CD4-positive, alpha-beta T cell treated with Interleukin-1 beta for 1 hour (primary cell): Measurements from ENCODE around the gene PBX3.
"Not testable (repeated sequence)": the region's sequence is repeated elsewhere in the genome, so short reads cannot be mapped to it uniquely, and the experiment has no call there.

Source experiments
- DNase-seq, 2 donors: peaks; one replicate each; pipeline ENCODE4 v3.0.0-alpha.2; 2020 to 2022

PBX3 gene

DNA sequence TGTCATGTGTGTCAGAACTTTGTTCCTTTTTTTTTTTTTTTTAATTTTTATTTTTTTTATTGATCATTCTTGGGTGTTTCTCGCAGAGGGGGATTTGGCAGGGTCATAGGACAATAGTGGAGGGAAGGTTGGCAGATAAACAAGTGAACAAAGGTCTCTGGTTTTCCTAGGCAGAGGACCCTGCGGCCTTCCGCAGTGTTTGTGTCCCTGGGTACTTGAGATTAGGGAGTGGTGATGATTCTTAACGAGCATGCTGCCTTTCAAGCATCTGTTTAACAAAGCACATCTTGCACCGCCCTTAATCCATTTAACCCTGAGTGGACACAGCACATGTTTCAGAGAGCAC lies 32.0 kb downstream of the PBX3 start:
- DNase-seq, result not testable (repeated sequence)

DNA sequence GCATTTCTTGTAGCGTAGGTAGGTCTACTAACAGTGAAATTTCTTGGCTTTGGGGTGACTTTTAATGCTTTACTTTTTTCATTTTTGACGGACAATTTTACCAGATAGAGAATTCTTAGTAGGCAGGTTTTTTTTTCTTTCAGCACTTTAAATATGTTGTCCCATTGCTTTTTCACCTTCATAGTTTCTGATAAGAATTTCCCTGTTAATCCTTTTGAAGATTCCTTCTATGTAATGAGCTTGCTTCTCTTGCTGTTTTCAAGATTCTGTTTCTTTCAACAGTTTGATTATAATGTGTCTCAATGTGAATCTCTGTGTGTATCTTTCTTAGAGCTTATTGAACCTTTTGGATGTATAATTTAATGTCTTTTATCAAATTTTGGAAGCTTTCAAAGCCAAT lies 35.5 kb downstream of the PBX3 start:
- no peak for DNase-seq

DNA sequence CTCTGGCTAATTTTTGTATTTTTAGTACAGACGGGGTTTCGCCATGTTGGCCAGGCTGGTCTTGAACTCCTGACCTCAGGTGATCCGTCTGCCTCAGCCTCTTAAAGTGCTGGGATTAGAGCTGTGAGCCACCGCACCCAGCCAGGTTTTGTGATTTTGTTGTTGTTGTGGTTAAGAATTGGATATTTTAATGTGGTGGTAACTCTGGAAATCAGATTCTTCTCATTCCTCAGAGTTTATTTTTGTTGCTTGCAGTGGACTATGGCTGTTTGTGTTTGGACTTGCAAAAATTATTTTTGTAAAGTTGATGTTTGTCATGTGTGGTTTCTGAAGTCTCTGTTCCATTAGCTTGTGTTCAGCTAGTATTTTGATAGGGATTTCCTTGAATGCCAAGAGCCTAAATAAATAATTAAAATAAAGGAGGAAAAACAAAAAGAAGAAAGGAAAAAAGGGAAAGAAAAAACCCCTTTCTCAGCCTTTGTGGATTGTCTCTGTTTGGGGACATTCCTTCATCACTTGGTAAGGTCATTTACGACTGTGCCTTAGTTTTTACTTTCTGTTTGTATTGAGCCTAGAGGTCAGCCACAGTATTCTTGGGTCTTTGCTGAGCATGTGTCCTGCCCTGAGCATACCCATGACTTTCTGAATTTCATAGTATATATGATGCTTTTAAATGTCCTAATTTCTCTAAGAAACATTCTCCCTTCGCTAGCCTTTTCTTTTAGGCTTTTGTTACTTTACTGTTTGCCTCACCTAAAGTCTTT lies 37.3 kb downstream of the PBX3 start:
- no peak for DNase-seq

DNA sequence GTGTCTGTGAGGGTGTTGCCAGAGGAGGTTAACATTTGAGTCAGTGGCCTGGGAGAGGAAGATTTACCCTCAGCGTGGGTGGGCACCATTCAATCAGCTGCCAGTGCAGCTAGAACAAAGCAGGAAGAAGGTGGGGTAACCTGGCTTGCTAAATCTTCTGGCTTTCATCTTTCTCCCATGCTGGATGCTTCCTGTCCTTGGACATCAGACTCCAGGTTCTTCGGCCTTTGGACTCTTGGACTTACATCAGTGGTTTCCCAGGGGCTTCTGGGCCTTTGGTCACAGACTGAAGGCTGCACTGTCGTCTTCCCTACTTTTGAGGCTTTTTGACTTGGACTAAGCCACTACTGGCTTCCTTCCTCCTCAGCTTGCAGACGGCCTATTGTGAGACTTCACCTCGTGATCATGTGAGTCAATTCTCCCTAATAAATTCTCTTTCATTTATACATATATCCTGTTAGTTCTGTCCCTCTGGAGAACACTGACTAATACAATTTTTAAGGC lies 38.1 kb downstream of the PBX3 start:
- DNase-seq, result peak in 1 of 2 donors; percentile 0

DNA sequence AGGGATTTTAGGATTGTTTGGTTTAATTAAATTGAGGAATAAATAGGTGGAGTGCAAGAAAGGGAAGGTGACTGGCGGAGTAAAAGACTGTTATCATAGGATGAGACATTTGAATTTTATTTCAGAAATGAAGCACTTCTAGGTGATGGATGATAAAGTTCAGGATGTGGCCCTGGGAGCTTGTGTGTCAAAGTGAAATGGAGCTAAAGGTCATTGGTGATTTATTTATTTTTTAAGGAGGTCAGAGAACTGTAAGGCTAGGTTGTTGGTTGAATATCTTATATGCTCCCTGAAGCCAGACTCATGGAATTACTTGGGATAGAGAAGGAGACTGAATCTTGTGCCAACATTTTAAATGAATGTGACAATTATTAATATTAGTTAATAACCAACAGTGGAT lies 40.5 kb downstream of the PBX3 start:
- no peak for DNase-seq

DNA sequence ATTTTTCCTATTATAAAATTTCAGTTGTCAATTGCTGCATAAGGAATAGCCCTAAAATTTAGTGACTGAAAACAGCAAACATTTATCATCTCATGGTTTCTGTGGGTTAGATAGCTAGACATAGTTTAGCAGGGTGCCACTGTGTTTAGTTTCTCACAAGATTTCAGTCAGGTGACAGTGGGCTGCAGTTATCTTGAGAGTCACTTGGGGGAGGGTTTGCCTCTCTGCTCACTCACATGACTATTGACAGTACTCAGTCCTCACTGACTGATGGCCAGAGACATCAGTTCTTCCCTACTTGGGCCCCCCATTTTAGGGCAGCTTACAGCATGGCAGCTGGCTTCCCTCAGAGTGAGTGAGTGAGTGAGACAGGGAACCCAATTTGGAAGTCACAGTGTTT lies 42.0 kb downstream of the PBX3 start:
- DNase-seq, result no peak

DNA sequence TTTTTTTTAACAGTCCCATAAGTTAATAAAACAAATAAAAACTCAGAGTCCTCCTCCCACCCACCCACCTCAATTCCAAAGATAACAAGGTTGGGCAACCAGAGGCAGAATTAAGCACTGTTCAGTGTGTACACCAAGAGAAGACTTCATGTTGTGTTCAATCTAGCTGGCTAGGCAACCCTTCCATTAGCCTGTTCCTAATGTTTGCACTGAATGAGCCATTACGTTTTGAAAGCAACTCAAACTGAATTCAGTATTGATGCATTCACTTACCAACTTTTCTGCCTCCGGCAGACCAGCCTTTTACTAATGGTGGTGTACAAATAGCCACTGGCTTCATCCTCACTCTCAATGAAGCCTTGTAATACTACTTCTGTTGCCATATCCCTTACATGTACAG lies 47.5 kb downstream of the PBX3 start:
- DNase-seq, result no peak

DNA sequence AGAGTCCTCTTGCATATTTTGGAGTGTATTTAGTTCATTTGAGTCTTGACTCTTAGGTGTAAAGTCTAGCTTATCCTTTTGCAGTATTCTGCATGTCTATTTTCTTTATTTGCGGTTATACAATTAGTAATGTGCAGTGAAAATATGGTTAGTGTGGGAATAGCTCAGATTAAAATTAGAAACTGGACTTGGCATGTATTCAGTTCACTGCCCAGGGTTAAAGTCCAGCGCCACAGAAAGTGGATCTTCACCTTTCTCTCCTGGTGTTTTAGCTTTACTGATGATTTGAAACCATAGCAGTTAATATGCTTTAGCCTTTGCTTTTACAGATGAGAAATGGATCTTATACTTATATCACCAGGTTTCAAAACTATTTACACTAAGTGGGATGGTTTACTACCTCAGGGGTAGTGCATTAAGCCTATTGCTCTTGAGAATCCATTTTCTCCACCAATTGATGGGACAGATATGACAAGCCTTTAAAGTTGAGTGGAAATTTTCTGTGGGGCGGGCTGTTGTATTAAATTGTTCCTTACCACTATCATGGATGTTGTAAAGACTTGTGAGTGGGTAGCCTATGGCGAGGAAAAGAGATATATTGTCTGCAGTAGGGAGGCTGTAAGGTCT lies 48.9 kb downstream of the PBX3 start:
- no peak for DNase-seq

DNA sequence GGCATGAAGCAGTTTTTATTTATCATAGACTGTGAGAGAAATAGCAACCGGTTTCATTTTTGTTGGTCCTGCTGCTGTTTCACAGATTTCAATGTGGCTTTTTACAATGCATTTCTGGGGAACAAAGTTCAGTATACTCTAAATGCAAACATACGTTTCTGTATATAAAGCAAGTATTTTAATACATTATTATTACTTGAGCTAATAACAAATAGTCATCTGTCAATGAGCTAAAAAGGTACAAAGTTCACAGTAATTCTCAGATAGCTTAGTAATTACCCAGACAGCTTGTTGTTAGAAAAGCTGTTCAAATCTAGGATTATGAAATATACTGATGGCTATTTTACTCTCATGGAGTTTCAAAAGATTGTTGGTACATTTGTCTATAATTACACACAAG lies 50.8 kb downstream of the PBX3 start:
- no peak for DNase-seq

DNA sequence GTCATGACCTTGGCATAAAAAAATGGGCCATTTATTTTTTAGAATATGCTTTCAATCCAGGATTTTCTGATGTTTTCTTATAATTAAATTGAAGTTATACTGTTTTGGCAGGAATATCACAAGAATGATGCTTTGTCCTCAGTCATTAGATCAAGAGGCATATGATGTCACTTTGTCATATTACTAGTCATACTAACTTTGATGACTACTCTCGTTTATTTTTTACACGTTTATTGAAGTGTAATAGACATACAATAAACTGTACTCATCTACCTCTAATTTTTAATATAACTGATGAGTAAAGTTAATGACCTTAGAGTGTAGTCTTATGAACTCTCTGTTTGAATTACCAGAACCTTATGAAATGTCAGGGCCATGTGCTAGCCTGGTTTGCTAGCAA lies 56.4 kb downstream of the PBX3 start:
- DNase-seq, result no peak

DNA sequence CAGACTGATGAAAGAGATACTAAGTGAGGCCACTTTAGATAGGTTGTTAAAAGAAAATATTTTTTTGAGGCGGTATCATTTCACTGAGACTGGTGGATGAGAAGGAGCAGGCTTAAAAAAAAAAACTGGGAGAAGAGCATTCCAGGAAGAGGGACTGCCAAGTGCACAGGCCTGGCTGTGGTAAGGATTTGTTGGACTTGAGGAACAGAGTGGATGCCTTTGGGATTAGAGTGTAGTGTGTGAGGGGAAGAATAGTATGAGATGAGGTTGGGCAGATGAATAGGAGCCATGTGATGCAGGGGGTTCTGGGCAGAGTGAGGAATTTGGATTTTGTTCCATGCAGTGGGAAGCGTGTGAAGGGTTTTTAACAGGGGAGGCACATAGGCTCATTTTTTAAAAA lies 57.9 kb downstream of the PBX3 start:
- no peak for DNase-seq

DNA sequence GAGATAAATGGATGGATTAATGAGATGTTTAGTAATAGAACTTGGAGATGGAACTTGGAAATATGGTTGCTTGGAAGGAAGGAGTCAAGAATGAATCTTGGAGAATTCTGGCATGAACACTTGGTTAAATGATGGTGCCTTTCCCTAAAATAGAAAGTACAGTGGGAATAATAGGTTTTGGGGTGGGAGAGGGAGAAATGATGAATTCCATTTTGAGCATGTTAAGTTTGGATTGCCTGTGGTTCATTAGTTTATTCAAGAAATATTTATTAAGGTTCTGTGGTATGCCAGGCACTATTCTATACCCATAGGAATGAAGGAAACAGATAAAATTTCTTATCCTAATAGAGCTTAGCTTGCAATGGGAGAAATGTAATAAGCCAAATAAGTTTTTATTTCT lies 58.4 kb downstream of the PBX3 start:
- no peak for DNase-seq

DNA sequence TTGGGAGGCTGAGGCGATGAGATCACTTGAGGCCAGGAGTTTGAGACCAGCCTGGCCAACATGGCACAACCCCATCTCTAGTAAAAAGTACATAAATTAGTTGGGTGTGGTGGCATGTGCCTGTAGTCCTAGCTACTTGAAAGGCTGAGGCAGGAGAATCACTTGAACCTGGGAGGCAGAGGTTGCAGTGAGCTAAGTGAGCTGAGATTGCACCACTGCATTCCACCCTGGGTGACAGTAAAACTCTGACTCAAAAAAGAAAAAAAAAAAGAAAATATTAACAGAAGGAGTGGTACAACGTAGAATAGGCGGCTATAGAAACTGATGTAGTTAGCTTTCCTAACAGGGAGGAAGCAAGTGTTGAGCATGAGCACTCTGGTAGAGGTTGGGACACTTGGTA lies 59.9 kb downstream of the PBX3 start:
- DNase-seq, result no peak

DNA sequence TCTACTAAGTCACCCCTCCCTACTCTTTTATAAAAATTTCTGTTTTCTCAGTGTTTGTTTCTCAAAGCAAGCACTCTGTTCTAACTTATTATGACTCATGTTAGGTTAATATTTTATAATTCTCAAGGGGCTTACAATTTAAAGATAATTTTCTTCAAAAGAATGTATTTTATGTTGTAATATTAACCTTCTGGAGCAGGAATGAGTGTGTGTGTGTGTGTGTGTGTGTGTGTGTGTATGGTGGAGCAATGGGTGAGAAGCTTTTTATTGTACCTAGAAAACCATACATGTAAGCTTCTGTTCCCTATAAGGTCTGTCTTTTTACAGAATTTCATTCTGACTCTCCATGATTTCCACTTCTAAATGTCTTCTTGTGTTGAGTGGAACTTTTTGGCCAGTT lies 63.0 kb downstream of the PBX3 start:
- DNase-seq, result no peak

DNA sequence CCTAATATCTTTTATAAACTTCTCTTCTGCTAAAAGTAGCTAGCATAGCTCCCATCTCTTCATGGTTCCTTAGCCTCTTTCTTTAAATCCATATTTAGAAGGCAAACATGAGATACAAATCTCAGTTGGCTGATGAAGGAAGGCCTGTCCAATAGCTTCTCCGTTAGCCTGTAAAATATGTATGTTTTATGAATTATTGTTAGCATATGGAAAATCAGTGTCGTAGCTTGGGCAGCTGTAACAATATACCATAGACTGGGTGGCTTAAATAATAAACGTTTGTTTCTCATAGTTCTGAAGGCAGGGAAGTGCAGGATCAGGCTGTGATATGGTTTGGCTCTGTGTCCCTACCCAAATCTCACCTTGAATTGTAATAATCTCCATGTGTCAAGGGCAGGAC lies 63.8 kb downstream of the PBX3 start:
- DNase-seq, result no peak

DNA sequence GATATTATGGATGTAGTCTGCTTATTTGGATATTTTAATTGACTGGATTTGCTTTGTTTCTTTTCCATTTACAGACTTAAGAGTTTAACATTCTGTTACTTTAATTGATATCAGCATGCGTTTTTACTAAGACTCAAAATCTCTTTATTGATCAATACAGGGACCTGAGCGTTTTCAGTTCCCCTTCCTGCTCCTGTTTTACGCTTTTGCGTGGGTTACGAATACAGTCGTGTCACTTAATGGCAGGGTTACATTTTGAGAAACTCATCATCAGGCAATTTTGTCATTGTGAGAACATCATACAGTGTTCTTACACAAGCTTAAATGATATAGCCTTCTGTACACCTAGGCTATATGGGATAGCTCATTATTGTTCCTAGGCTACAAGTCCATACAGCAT lies 65.2 kb downstream of the PBX3 start:
- no peak for DNase-seq

DNA sequence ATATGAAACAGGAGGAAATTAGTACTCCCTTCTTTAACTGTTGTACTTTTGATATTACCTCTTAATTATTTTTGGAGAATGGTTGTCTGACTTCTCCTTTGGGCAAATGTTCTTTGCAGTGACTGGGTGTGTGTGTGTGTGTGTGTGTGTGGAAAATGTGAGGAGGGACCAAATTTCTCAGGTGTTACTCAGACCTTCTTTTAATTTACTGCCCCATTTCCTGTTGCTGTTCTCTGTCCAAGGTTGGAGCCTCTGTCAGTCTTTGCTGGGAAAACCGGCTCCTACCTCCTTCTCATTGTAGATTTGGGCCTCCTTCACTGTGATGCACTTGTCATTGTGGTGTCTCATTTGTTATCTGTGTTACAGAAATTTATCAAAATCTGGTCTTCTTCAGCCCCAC lies 68.4 kb downstream of the PBX3 start:
- no peak for DNase-seq

DNA sequence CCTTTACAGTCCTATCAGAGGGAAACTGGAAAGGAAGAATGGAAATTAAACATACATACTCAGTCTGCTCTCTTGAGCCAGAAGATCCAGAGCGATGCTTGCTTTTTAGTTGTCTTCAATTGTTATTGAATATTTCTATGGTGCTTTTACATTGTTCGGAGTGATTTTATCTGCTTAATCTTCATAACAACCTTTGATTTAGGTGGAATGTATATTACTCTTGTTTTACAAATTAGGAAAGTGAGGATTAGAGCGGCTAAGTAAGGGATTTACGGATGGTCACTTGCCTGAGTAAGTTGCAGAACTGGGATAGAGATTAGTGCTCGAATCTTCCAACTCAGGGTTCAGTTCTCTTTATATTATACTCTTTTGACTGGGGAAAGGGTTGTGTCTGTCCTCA lies 69.1 kb downstream of the PBX3 start:
- DNase-seq, result no peak

DNA sequence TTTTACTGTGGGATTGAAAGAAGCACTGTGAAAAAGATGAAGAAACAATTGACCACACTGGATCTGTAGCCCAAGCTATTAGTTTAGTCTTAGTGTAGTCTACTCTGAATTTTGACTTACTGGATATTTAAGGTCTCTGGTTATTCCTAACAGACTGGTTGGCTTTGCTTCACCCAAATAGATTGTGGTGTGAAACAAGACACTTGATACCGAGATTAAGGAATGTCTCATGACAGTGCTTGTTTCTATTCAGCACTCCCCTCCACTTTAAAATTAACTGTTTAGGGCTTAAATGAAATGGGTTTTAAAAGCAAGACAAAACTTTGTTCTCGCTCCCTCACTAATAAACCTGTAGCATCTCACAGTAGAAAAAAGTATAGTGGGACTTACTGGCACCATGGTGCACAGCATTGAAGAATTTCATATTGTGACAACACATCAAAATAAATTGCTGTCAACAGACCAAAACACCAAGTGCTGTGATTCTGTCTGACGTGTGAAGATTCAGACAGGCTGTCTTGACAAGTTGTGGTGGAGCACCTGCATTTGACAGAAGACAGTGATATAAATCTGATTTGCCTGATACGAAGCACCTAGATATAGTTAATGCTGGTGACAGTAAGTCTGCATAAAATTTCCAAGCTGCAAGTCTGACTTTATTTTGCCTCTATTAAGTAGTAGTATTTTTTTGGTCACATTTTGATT lies 73.1 kb downstream of the PBX3 start:
- DNase-seq, result peak in 1 of 2 donors; percentile 17

DNA sequence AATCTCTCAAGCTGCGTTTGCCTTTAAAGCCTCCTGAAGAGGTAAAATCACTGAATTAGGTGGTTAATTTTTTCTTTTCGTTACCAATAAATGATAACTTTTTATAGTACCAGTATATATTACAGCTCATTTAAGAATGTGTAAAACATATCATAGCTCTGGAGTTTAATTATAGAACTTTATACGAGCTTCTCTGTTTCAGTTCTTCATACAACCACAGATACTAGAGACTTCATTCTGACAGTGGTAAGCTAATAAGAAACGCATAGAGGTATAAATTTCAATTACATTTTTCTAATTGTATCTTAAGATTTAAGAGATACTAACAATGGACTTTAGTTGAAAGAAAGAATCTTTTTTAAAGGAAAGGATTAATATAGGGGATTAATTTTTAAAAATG lies 73.9 kb downstream of the PBX3 start:
- no peak for DNase-seq

DNA sequence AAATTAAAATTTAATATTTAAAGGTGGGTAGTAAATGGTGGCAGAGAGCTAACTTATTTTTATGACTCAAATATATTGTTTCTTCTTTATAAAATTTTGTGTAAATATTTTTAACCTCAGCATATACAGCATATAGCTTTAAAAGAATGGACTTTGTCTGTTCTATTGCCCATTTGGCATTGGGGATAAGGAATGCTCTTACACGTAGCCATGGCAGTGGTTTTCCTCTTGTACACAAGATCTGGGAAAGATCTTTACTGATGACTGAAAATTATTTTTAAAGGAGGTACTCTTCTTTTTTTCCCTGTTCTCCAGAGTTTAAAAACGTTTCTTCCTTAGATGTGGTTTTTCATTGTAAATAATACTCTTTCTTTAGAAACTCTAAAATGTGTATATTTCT lies 75.0 kb downstream of the PBX3 start:
- no peak for DNase-seq

DNA sequence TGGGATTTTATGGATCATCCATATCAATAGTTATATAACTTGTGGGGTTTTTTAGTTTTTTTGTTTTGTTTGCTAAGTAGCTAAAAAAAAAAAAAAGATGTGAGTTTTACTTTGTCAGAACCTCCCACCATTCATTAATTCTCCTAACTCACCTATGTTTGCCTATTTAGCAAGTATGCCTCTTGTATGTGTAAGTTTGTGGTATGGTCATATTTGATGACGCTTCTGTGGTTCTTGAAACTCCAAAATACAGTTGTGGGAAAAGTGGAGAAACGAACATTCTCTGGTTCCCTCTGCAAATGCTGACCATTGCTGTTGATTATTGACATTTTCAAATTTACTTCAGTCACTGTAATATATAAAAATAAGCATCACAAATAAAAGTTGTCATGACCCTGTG lies 75.7 kb downstream of the PBX3 start:
- no peak for DNase-seq

DNA sequence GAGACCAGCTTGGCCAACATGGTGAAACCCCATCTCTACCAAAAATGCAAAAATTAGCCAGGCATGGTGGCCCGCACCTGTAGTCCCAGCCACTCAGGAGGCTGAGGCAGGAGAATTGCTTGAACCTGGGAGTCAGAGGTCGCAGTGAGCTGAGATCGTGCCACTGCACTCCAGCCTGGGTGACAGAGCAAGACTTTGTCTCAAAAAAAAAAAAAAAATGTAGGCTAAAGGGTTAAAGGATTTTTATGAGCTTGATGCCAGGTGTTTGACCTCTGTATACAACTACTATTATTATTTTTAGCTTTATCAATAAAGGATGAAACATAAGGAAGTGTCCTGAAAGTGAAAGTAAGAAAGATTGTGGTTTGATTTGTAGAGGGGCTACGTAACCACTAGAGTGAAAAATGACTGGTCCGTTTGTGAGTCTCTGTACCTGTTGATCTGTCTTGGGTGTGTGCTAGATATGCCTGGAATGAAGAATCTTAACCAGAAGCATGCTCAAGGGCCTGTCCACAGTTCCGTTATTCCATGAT lies 76.8 kb downstream of the PBX3 start:
- DNase-seq, result peak; percentile 21 to 68

DNA sequence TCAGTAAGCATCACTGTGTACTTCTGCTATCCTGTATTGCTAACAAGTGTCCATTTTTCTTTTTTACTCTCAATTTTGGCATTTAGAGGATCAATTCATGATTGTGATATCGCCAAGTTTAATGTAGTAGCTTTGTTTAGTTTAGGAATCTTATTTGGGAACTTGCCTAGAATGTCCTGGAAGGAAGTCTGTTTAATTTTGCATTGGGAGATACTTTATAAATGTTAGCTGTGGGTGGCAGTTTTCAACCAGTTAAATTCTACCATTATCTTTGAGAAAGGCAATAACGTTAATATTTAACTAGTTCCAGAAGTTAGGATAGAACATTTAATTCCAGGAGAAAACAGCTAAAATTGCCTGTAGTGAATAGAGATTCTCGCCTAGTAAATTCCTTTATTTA lies 78.6 kb downstream of the PBX3 start:
- DNase-seq, result no peak
